Lung (tissue), 12 donors: ENCODE results near the gene CNST. TPM values are rescaled to one million over a fixed set of nuclear protein-coding genes. Genes with fewer than 3 reads are reported as not detected.

Experiments
- ATAC-seq: fragments of 200-7000 bp; cut with Tn5 transposase; one replicate; pipeline ENCODE4 v1.9.1; 2020; ENCODE audit warnings: moderate number of reproducible peaks; ENCODE audit not compliant: insufficient read depth, low FRiP score
- DNase-seq, 3 donors: peaks; one replicate each; pipeline ENCODE4 v3.0.0-alpha.2; 2013 to 2017
- H3K27ac ChIP-seq, 2 donors: one replicate each; pipeline ENCODE4 v1.5.1; 2013; ENCODE audit warnings: mild to moderate bottlenecking in 2 of 2, moderate library complexity in 2 of 2, control low read depth in 1 of 2, inconsistent platforms in 1 of 2, low read depth in 1 of 2, low read length in 1 of 2
- H3K27me3 ChIP-seq, 3 donors: one replicate each; pipeline ENCODE4 v1.5.1; 2013; ENCODE audit warnings: low read length in 2 of 3; ENCODE audit not compliant: control insufficient read depth in 3 of 3, insufficient read depth in 3 of 3
- H3K36me3 ChIP-seq, 4 donors: one replicate each; pipeline ENCODE4 v1.5.1; 2013; ENCODE audit warnings: low read length in 4 of 4, mild to moderate bottlenecking in 1 of 4, moderate library complexity in 1 of 4; ENCODE audit not compliant: control insufficient read depth in 4 of 4, insufficient read depth in 4 of 4
- H3K4me1 ChIP-seq, 5 donors: one replicate each; pipeline ENCODE4 v1.5.1; 2013; ENCODE audit warnings: low read length in 5 of 5, mild to moderate bottlenecking in 2 of 5, moderate library complexity in 1 of 5; ENCODE audit not compliant: control insufficient read depth in 5 of 5, insufficient read depth in 5 of 5
- H3K4me3 ChIP-seq: one replicate; pipeline ENCODE4 v1.5.1; 2013; ENCODE audit warnings: mild to moderate bottlenecking, control low read depth, moderate library complexity
- H3K9ac ChIP-seq, 2 donors: one replicate each; pipeline ENCODE4 v1.5.1; 2013; ENCODE audit warnings: low read length in 2 of 2, control low read depth in 1 of 2; ENCODE audit not compliant: insufficient read depth in 1 of 2
- H3K9me3 ChIP-seq, 4 donors: one replicate each; pipeline ENCODE4 v1.5.1; 2013; ENCODE audit warnings: low read length in 3 of 4, mild to moderate bottlenecking in 1 of 4, moderate library complexity in 1 of 4; ENCODE audit not compliant: control insufficient read depth in 4 of 4, insufficient read depth in 3 of 4
- WGBS, 2 donors: extraction: QIAGEN DNeasy Blood & Tissue Kit; methylation state at CpG; one replicate each; pipeline ENCODE4 v1.1.7; 2013; 5-methylcytosine and 5-hydroxymethylcytosine counted together
- polyA plus RNA-seq, 2 donors: library from polyadenylated mRNA; stranded (reverse); fragments of 200-250 nt; gene quantifications; one replicate each; pipeline ENCODE4 v1.2.1, GENCODE V29; 2013
- total RNA-seq, 2 donors: library from RNA; depleted of rRNA in 1 of 2; stranded (reverse); fragments of >200 nt in 1 of 2; gene quantifications; one replicate each; pipeline ENCODE4 v1.2.1, GENCODE V29; 2014 to 2021
- TF ChIP-seq, protein P1 (sequence below): IDR thresholded peaks from 2 replicates; pipeline ENCODE4 v1.5.1; 2012; ENCODE audit warnings: mild to moderate bottlenecking; ENCODE audit errors: control extremely low read depth, extremely low read depth
- donor health status: control.
- donor health status: control.
- donor health status: Bipolar disorder and iron deficiency.
- donor health status: healthy.
- donor health status: DM: yes; HTN: yes; CAD: no.

Gene CNST
- total and polyA plus RNA-seq, 4 donors: 6.1 to 37.3 (median 17.2) TPM

DNA sequence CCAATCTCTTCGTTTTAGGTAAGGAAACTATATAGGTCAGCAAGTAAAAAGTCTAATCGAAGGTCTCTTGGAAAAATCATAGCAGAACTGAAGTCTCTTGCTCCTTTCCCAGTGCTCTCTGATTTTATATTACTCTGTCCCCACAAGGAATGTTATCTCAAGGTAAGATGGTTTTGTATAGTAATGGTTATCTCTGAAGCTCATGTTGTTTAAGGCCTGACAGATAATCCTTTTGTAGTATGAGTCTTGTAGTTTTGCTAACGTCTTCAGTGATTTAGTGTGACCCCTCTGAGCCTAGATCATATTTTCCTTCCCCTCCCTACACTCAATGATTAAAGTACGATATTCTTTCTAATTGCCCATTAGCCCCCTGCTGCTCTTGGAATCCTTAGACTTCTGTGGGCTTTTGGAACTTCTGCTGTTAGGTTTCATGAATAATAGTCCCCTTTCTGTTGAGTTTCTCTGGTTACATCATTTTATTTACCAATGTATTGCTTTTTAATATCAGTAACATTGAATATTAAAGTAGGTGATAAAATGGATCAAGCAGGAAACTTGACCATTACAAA lies 52.1 kb downstream of the CNST start:
- no peak for ATAC-seq
- peaks cover 0 to 14% (median 0%) of the 10 kb centered on the region in 5 donors for H3K4me1 ChIP-seq

DNA sequence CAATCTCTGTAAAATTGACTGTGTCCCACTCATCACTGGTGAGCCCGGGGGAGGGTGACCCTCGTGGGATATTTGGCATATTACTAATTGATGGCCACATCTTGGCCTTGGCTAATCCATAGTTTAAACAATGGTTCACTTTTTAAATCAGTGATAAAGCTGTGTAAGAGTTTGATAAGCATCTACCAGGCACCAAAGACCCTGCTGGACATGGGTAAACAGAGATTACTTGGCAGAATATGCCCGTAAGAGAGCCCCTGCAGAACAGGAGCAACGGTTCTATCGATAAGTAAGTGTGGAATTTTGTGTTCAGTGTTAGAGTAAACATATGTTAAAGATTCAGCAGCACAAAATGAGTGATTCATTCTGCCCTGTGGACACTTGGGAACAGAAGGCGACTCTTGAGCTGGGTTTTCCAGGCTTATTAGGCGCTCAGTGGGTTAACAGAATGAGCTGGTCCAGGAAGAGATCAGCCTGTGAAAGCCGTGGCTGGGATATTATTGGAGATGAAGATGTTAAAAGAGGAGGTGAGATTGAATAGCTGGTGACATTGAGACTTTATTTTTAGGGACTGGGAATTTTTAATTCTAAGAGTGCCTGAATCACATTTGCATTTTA lies 55.9 kb downstream of the CNST start:
- Histone ChIP-seq H3K27ac (no peak overlapping the region), H3K27me3 (no peaks in the 10 kb centered on the region), H3K4me1 (peaks cover 0 to 6% (median 0%) of the 10 kb centered on the region in 5 donors), H3K36me3 (peaks cover 0 to 14% (median 2%) of the 10 kb centered on the region in 4 donors), H3K9ac (no peak overlapping the region), H3K9me3 (no peaks in the 10 kb centered on the region), H3K4me3 (no peak overlapping the region)
- TF ChIP-seq, protein P1, sequence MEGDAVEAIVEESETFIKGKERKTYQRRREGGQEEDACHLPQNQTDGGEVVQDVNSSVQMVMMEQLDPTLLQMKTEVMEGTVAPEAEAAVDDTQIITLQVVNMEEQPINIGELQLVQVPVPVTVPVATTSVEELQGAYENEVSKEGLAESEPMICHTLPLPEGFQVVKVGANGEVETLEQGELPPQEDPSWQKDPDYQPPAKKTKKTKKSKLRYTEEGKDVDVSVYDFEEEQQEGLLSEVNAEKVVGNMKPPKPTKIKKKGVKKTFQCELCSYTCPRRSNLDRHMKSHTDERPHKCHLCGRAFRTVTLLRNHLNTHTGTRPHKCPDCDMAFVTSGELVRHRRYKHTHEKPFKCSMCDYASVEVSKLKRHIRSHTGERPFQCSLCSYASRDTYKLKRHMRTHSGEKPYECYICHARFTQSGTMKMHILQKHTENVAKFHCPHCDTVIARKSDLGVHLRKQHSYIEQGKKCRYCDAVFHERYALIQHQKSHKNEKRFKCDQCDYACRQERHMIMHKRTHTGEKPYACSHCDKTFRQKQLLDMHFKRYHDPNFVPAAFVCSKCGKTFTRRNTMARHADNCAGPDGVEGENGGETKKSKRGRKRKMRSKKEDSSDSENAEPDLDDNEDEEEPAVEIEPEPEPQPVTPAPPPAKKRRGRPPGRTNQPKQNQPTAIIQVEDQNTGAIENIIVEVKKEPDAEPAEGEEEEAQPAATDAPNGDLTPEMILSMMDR: no peak
- ATAC-seq (no peak), DNase-seq (no peak)
- WGBS, 2 donors: 66 to 83% methylated on average over 8 of the region's 8 CpGs

More for the DNA sequence above, 52.1 kb downstream of the CNST start:
- Histone ChIP-seq H3K9ac (no peak overlapping the region), H3K27me3 (no peaks in the 10 kb centered on the region), H3K36me3 (peaks cover 0 to 4% (median 0%) of the 10 kb centered on the region in 4 donors), H3K27ac (peak overlapping the region in 1 of 2 donors; percentile 60), H3K9me3 (no peaks in the 10 kb centered on the region), H3K4me3 (no peak overlapping the region)
- TF ChIP-seq, protein P1: no peak
- DNase-seq: no peak
- WGBS, 2 donors: 90 to 91% methylated on average over 4 of the region's 4 CpGs

DNA sequence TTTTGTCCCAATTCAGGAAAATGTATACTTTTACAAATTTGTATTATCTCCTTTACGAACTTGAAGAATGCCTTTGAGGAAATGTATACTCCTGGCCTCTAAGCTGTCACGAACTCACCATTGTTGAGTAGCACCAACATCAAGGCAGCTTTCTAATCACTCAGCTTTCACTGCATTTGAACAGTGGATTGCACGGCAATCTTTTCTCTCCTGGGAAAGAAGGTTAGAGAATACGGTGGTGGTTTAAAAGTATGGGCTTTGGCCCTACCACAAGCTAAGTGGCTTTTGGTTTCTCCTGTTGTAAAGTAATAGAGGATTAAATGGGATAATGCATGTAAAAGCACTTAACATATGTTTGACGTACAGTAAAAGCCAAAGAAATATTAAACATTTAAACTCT lies 57.8 kb downstream of the CNST start:
- WGBS, 2 donors: 92 to 97% methylated on average over 5 of the region's 5 CpGs
- Histone ChIP-seq H3K27ac (no peak overlapping the region), H3K27me3 (no peaks in the 10 kb centered on the region), H3K36me3 (peaks cover 0 to 17% (median 2%) of the 10 kb centered on the region in 4 donors), H3K9ac (no peak overlapping the region), H3K4me1 (peaks cover 0 to 2% (median 0%) of the 10 kb centered on the region in 5 donors), H3K4me3 (no peak overlapping the region), H3K9me3 (no peaks in the 10 kb centered on the region)
- TF ChIP-seq, protein P1: no peak
- ATAC-seq (no peak), DNase-seq (no peak)
